K562 (cell line): Measurements from ENCODE around the gene ABR. TPM values are rescaled to one million over a fixed set of nuclear protein-coding genes. Genes with fewer than 3 reads are reported as not detected.
A peak's percentile ranks its signal among the peaks of the same experiment; 100 is the strongest.

Experiments
- ATAC-seq: fragments of 200-7000 bp; cut with Tn5 transposase; 3 replicates; pipeline ENCODE4 v1.9.1; 2020; ENCODE audit warnings: moderate library complexity
- Bru-seq: library from RNA; stranded (reverse); fragments of 400-500 nt; gene quantifications from one replicate; lab custom pipeline; 2021; lab: Mats Ljungman, UMichigan
- BruChase-seq, 2 experiments: library from RNA; stranded (reverse); fragments of 400-500 nt; gene quantifications; one replicate each; lab custom pipeline; 2021; lab: Mats Ljungman, UMichigan
- BruUV-seq: library from RNA; stranded (reverse); fragments of 400-500 nt; replicated peaks from 2 replicates; lab custom pipeline; 2021; lab: Mats Ljungman, UMichigan
- CTCF ChIA-PET: fragments of 300-600 bp; formaldehyde crosslinking; extraction: SDS; loops from one replicate; lab custom pipeline; 2021; ENCODE audit warnings: low intra/inter-chr PET ratio; lab: Yijun Ruan, JAX
- POLR2A ChIA-PET: fragments of 300-600, 350-650 bp; sonication (Branson Sonifier 250); formaldehyde crosslinking; extraction: SDS; loops from one replicate; lab custom pipeline; 2021; ENCODE audit warnings: antibody characterized with exemption, inconsistent platforms; lab: Yijun Ruan, JAX
- DNase-seq, 4 experiments: peaks; one replicate each; pipeline versions ENCODE4 v3.0.0 to v3.0.0-alpha.2; 2011 to 2018; ENCODE audit warnings: low spot score in 3 of 4, mixed read lengths in 3 of 4; ENCODE audit errors: extremely low read depth in 1 of 4
- FAIRE-seq: peaks from 2 replicates; lab custom pipeline; 2011; peaks lifted over from hg19 to GRCh38; lab: Jason Lieb, UNC
- H2AFZ ChIP-seq: 2 replicates; pipeline ENCODE4 v1.6.0; 2011; ENCODE audit warnings: low read depth, low read length, control low read depth, inconsistent platforms
- H3K27ac ChIP-seq: fragments of 200-600 bp; 3 replicates; pipeline ENCODE4 v1.8.0; 2011; ENCODE audit warnings: low read depth, mild to moderate bottlenecking, control low read depth, inconsistent platforms, low read length, moderate library complexity, mixed read lengths; ENCODE audit errors: extremely low read depth
- H3K27me3 ChIP-seq, 2 experiments: fragments of 300-600 bp in 1 of 2; 2 replicates in 1 of 2; 3 replicates in 1 of 2; pipeline versions ENCODE4 v1.6.0 to v1.8.0; 2011; ENCODE audit warnings: inconsistent platforms in 2 of 2, low read length in 2 of 2, mild to moderate bottlenecking in 1 of 2, mixed read lengths in 1 of 2, moderate library complexity in 1 of 2; ENCODE audit not compliant: control insufficient read depth in 2 of 2, insufficient read depth in 2 of 2
- H3K36me3 ChIP-seq: fragments of 300-600 bp; 3 replicates; pipeline ENCODE4 v1.8.0; 2011; ENCODE audit warnings: mild to moderate bottlenecking, low read length, inconsistent platforms; ENCODE audit not compliant: control insufficient read depth, insufficient read depth
- H3K4me1 ChIP-seq, 2 experiments: fragments of 200-600 bp in 1 of 2; replicated peaks in 1 of 2; 2 replicates in 1 of 2; 3 replicates in 1 of 2; pipeline versions ENCODE4 v1.5.1 to v1.8.0; 2011; ENCODE audit warnings: inconsistent platforms in 2 of 2, low read length in 2 of 2, mild to moderate bottlenecking in 1 of 2, mixed read lengths in 1 of 2, moderate library complexity in 1 of 2; ENCODE audit not compliant: control insufficient read depth in 2 of 2, insufficient read depth in 2 of 2
- H3K4me2 ChIP-seq: 2 replicates; pipeline ENCODE4 v1.6.1; 2011; ENCODE audit warnings: low read length, control low read depth, inconsistent platforms, mixed read lengths; ENCODE audit not compliant: insufficient read depth
- H3K4me3 ChIP-seq: fragments of 200-600 bp; sonication (generic), shearing (Covaris generic); 2 replicates; pipeline ENCODE4 v1.5.1; 2016; ENCODE audit warnings: control low read depth, inconsistent platforms
- H3K79me2 ChIP-seq: fragments of 200-600 bp; 3 replicates; pipeline ENCODE4 v1.8.0; 2011; ENCODE audit warnings: low read length, inconsistent platforms; ENCODE audit not compliant: control insufficient read depth, insufficient read depth
- H3K9ac ChIP-seq, 2 experiments: 2 replicates each; pipeline versions ENCODE4 v1.6.0 to v1.6.1; 2011; ENCODE audit warnings: low read depth in 2 of 2, low read length in 2 of 2, control low read depth in 1 of 2, inconsistent platforms in 1 of 2, mild to moderate bottlenecking in 1 of 2, mixed read lengths in 1 of 2; ENCODE audit not compliant: insufficient read depth in 1 of 2
- H3K9me1 ChIP-seq: one replicate; pipeline ENCODE4 v1.6.0; 2011; ENCODE audit warnings: inconsistent platforms, mild to moderate bottlenecking, low read length, moderate library complexity; ENCODE audit not compliant: control insufficient read depth, insufficient read depth
- H3K9me3 ChIP-seq: replicated peaks from 2 replicates; pipeline ENCODE4 v1.5.1; 2011; ENCODE audit warnings: low read depth, low read length, inconsistent platforms; ENCODE audit not compliant: control insufficient read depth, insufficient read depth
- H4K20me1 ChIP-seq: replicated peaks from 2 replicates; pipeline ENCODE4 v1.6.1; 2011; ENCODE audit warnings: low read length, inconsistent platforms, mixed read lengths; ENCODE audit not compliant: control insufficient read depth, insufficient read depth
- ATF3 ChIP-seq, 2 experiments: fragments of 450-650 bp in 1 of 2; sonication (generic) in 1 of 2; formaldehyde crosslinking in 1 of 2; IDR thresholded peaks in 1 of 2; conservative IDR thresholded peaks in 1 of 2; 2 replicates each; pipeline versions ENCODE4 v1.6.1 to v1.8.1; 2016 to 2023; ENCODE audit warnings: mild to moderate bottlenecking in 2 of 2, moderate library complexity in 2 of 2, inconsistent platforms in 1 of 2, missing genetic modification reagents in 1 of 2
- ELF1 ChIP-seq: fragments of 200-800 bp; sonication (Bioruptor generic); IDR thresholded peaks from 2 replicates; pipeline ENCODE4 v1.6.1; 2016; ENCODE audit warnings: missing genetic modification characterization, missing compliant biosample characterization
- IFI16 ChIP-seq: fragments of 250-450 bp; sonication (Bioruptor Pico); IDR thresholded peaks from 2 replicates; pipeline ENCODE4 v2.1.2; 2022; ENCODE audit warnings: mild to moderate bottlenecking, inconsistent platforms
- POLR2G ChIP-seq: fragments of 200-400 bp; formaldehyde crosslinking; IDR thresholded peaks from 2 replicates; pipeline ENCODE4 v1.6.1; 2017; ENCODE audit warnings: low read depth, mild to moderate bottlenecking, antibody characterized with exemption, low read length, moderate library complexity
- VEZF1 ChIP-seq: fragments of 200-800 bp; sonication (Bioruptor generic); IDR thresholded peaks from 2 replicates; pipeline ENCODE4 v1.6.1; 2017; ENCODE audit warnings: missing genetic modification characterization, missing compliant biosample characterization
- ZBTB7A ChIP-seq: IDR thresholded peaks from 2 replicates; pipeline ENCODE4 v1.6.1; 2011; ENCODE audit warnings: low read depth, mild to moderate bottlenecking, low read length, moderate library complexity, borderline replicate concordance; ENCODE audit not compliant: control insufficient read depth
- ZNF263 ChIP-seq: sonication (generic); formaldehyde crosslinking; IDR thresholded peaks from 2 replicates; pipeline ENCODE4 v1.8.0; 2022; ENCODE audit warnings: mild to moderate bottlenecking, missing genetic modification reagents, borderline replicate concordance
- WGBS: fragments of 100-300 bp; shearing (Covaris generic); methylation state at CpG from one replicate; pipeline ENCODE4 v1.1.6; 2016; ENCODE audit warnings: low coverage, mixed read lengths; ENCODE audit not compliant: insufficient coverage; ENCODE audit errors: missing lambda C conversion rate; 5-methylcytosine and 5-hydroxymethylcytosine counted together
- in situ Hi-C: fragments of 300-500 bp; cut with MboI; formaldehyde crosslinking; loops from 4 replicates; pipeline ENCODE4 v1.15.0; 2018; ENCODE audit warnings: inconsistent platforms, mixed read lengths
- intact Hi-C: fragments of 100-400 bp; cut with micrococcal nuclease; formaldehyde crosslinking; loops from 2 replicates; pipeline ENCODE4 v1.14.2; 2022
- long read RNA-seq, 3 experiments: library from polyadenylated mRNA in 2 of 3; library from RNA in 1 of 3; unstranded in 2 of 3; stranded (forward) in 1 of 3; transcript quantifications; one replicate each; pipeline ENCODE4 v2.0.0, GENCODE V29; 2019 to 2022
- polyA minus RNA-seq, 3 experiments: library from RNA; depleted of rRNA, polyadenylated mRNA; stranded (reverse); fragments of >200 nt; gene quantifications; 2 replicates each; pipeline ENCODE4 v1.2.3, GENCODE V29; 2011
- polyA plus RNA-seq, 8 experiments: library from polyadenylated mRNA; depleted of rRNA in 4 of 8; stranded (reverse) in 5 of 8; unstranded in 3 of 8; fragments of >200 nt; fragmentation: Nextera tagmentation in 2 of 8; fragmentation: Illumina TruSeq in 1 of 8; extraction: Ambion mirVana in 2 of 8; extraction: Trizol in 1 of 8; gene quantifications; 2 replicates each; pipeline versions ENCODE4 v1.2.1 to v1.2.3, GENCODE V29; 2011 to 2014; ENCODE audit warnings: inconsistent platforms in 1 of 8, missing spikeins in 1 of 8
- total RNA-seq, 7 experiments: library from RNA; depleted of rRNA in 6 of 7; stranded (reverse); fragments of >200 nt in 6 of 7; fragmentation: Illumina TruSeq in 2 of 7; extraction: Trizol in 2 of 7; gene quantifications; 2 replicates each; pipeline versions ENCODE4 v1.2.1 to v1.2.3, GENCODE V29; 2011 to 2021; ENCODE audit warnings: low replicate concordance in 1 of 7

Gene ABR
- total RNA-seq (2011; cell fraction: chromatin; rRNA removed; ENCODE audit: low replicate concordance) = 2.1 and 13.3 TPM in 2 replicates
- total RNA-seq (2011; cell fraction: nucleolus; rRNA removed) = 1.7 and 2.3 TPM in 2 replicates
- total RNA-seq (2011; cell fraction: nucleoplasm; rRNA removed) = 1.9 and 3.4 TPM in 2 replicates
- 0.24 and 0.32 TPM in 2 replicates for total RNA-seq (2014; rRNA removed)
- total RNA-seq (2014; rRNA removed; fragmentation: Illumina TruSeq; extraction: Trizol) = 0.69 and 0.77 TPM in 2 replicates
- 0.19 and 0.29 TPM in 2 replicates for total RNA-seq (2015; rRNA removed; fragmentation: Illumina TruSeq; extraction: Trizol)
- total RNA-seq (2021) = 1.6 and 1.8 TPM in 2 replicates
- polyA plus RNA-seq (2011; rRNA removed) = 0.68 and 0.69 TPM in 2 replicates
- polyA plus RNA-seq (2011; cell fraction: cytosol; rRNA removed) = 1.7 TPM in 2 replicates
- polyA plus RNA-seq (2011; cell fraction: nucleus; rRNA removed) = 2.2 and 2.4 TPM in 2 replicates
- 0.77 and 2.6 TPM in 2 replicates for polyA plus RNA-seq (2012)
- polyA plus RNA-seq (2014; fragmentation: Illumina TruSeq; extraction: Trizol) = 0.43 and 0.71 TPM in 2 replicates
- under 1 TPM in 1 of 2 experiments, not detected in 1; 0.11 TPM for polyA plus RNA-seq (2014; fragmentation: Nextera tagmentation; extraction: Ambion mirVana)
- 0.07 and 0.74 TPM in 2 replicates for polyA plus RNA-seq (2014; rRNA removed)
- 0.66 and 1.0 TPM in 2 replicates for polyA minus RNA-seq (2011; rRNA and poly(A)+ RNA removed)
- polyA minus RNA-seq (2011; cell fraction: cytosol; rRNA and poly(A)+ RNA removed) = 1.5 and 5.5 TPM in 2 replicates
- polyA minus RNA-seq (2011; cell fraction: nucleus; rRNA and poly(A)+ RNA removed) = 1.2 and 3.4 TPM in 2 replicates
- Bru-seq, nascent RNA = percentile 21 among the genes with signal in this experiment
- BruChase-seq, experiment 1, labeled RNA remaining after a 2-hour chase = percentile 15 among the genes with signal in this experiment
- percentile 16 among the genes with signal in this experiment for BruChase-seq, experiment 2, labeled RNA remaining after a 6-hour chase
- long read RNA-seq, experiment 1, partial matches to known transcripts = 0 of 1 reads
- long read RNA-seq, experiment 1, other reads (novel, unspliced or antisense) = 1 of 1 reads
- long read RNA-seq, experiment 2 = 0 reads
- long read RNA-seq, experiment 3, partial matches to known transcripts = 0 of 1 reads
- long read RNA-seq, experiment 3, other reads (novel, unspliced or antisense) = 1 of 1 reads

- ChIA-PET POLR2A (no interaction called here), CTCF (no interaction called here)
- Histone ChIP-seq H2AFZ (no peak within 1 kb of the TSS), H3K36me3 (no peaks in the 10 kb centered on the region), H3K79me2 (no peaks in the 10 kb centered on the region), H3K27ac (no peak within 1 kb of the TSS), H3K9ac (no peak within 1 kb of the TSS; a peak in 1 of 4 replicates), H3K9me1 (no peaks in the 10 kb centered on the region), H3K4me2 (peak within 1 kb of the TSS; percentile 41; the same call in 1 of the 2 replicates), H3K27me3 (peaks cover 10 to 51% of the 10 kb centered on the region in 2 experiments; a peak in 3 of 5 replicates), H3K9me3 (no peaks in the 10 kb centered on the region), H4K20me1 (no peaks in the 10 kb centered on the region; the same call in none of the 2 replicates), H3K4me1 (peaks cover 0 to 18% of the 10 kb centered on the region in 2 experiments; a peak in 2 of 5 replicates), H3K4me3 (peak within 1 kb of the TSS; percentile 26)
- 14% methylated on average over 1 of the region's 98 CpGs for WGBS
- no TSS peak for BruUV-seq
- TF ChIP-seq ELF1 (no peak), IFI16 (CRISPR knock-in tag) (no peak), ATF3 (IDR thresholded peaks at IDR 0.05) (peak; percentile 18; the same call in 1 of the 2 replicates), ATF3 (CRISPR knock-in tag; conservative IDR thresholded peaks at IDR 0.05) (no peak), VEZF1 (CRISPR knock-in tag) (peak; percentile 63), POLR2G (0 out of 2 replicates have a peak, but pooled peaks have one; percentile 30), ZNF263 (no peak), ZBTB7A (peak; percentile 64; the same call in 1 of the 2 replicates)
- in situ Hi-C loops = no loop called here
- intact Hi-C loops = no loop called here
- FAIRE-seq = no peak
- ATAC-seq = peak; percentile 77
- DNase-seq = peak; percentile 16 to 78 (median 76)
These were observed at the start of gene ABR for GRCh38 chr17:1179818-1180742. Gene ABR (minus strand): TSS chr17:1179981. CDS start chr17:1179727, 254 bp downstream.
